Kidney (tissue), 14 donors: ENCODE results near the gene RPUSD1. TPM values are rescaled to one million over a fixed set of nuclear protein-coding genes. Genes with fewer than 3 reads are reported as not detected.

Experiments used
- DNase-seq, 5 donors: peaks; one replicate each; pipeline ENCODE4 v3.0.0-alpha.2; 2013 to 2020
- FAIRE-seq: peaks from 2 replicates; lab custom pipeline; 2012; peaks lifted over from hg19 to GRCh38; lab: Jason Lieb, UNC
- H3K27ac ChIP-seq, 2 donors: one replicate each; pipeline ENCODE4 v1.7.0; 2013; ENCODE audit warnings: low read depth in 2 of 2, low read length in 2 of 2, inconsistent platforms in 1 of 2
- H3K27me3 ChIP-seq: one replicate; pipeline ENCODE4 v1.7.1; 2013; ENCODE audit warnings: low read length, inconsistent platforms; ENCODE audit not compliant: control insufficient read depth, insufficient read depth
- H3K36me3 ChIP-seq, 3 donors: one replicate each; pipeline versions ENCODE4 v1.7.0 to v1.7.1; 2013; ENCODE audit warnings: low read length in 3 of 3, control low read depth in 1 of 3, inconsistent platforms in 1 of 3; ENCODE audit not compliant: insufficient read depth in 3 of 3, control insufficient read depth in 2 of 3
- H3K4me1 ChIP-seq, 3 donors: one replicate each; pipeline versions ENCODE4 v1.7.0 to v1.7.1; 2013; ENCODE audit warnings: low read length in 3 of 3, inconsistent platforms in 1 of 3, low read depth in 1 of 3; ENCODE audit not compliant: control insufficient read depth in 2 of 3, insufficient read depth in 2 of 3
- H3K4me3 ChIP-seq, 3 donors: one replicate each; pipeline versions ENCODE4 v1.7.0 to v1.8.1; 2013; ENCODE audit warnings: low read length in 3 of 3, control low read depth in 1 of 3, inconsistent platforms in 1 of 3
- H3K9ac ChIP-seq, 3 donors: one replicate each; pipeline versions ENCODE4 v1.7.0 to v1.7.1; 2013; ENCODE audit warnings: low read length in 3 of 3, control low read depth in 1 of 3, inconsistent platforms in 1 of 3
- H3K9me3 ChIP-seq, 3 donors: one replicate each; pipeline versions ENCODE4 v1.7.0 to v1.7.1; 2013; ENCODE audit warnings: low read length in 3 of 3, control low read depth in 1 of 3, inconsistent platforms in 1 of 3; ENCODE audit not compliant: control insufficient read depth in 2 of 3, insufficient read depth in 1 of 3
- intact Hi-C: fragments of 100-400 bp; cut with DNase I; formaldehyde crosslinking; loops from one replicate; pipeline ENCODE4 v1.11.1; 2022
- polyA plus RNA-seq: library from polyadenylated mRNA; stranded (reverse); fragments of 350-450 nt; fragmentation: Illumina TruSeq; extraction: RNeasy Lipid Tissue Mini Kit (QIAGEN cat#74804); gene quantifications from one replicate; pipeline ENCODE4 v1.2.3, GENCODE V29; 2014; ENCODE audit warnings: low read depth, low replicate concordance; ENCODE audit not compliant: insufficient read depth
- total RNA-seq: library from RNA; stranded (reverse); fragmentation: NEBNext Ultra II Directional; extraction: Animal tissue kit (Norgen Biotek cat#: 25700); gene quantifications from one replicate; pipeline ENCODE4 v1.2.1, GENCODE V29; 2021
- TF ChIP-seq, protein P1 (sequence below): IDR thresholded peaks from 3 replicates; pipeline ENCODE4 v1.5.1; 2012; ENCODE audit warnings: mild to moderate bottlenecking, moderate library complexity, borderline replicate concordance; ENCODE audit not compliant: insufficient read depth; ENCODE audit errors: extremely low read depth
- donor health status: control.
- donor health status: control.
- donor health status: control.
- donor health status: control.
- donor health status: control.
- donor health status: DM: yes; HTN: yes; CAD: no.
- donor health status: Normal renal cell carcinoma (clear cell type).

The RPUSD1 gene
- total and polyA plus RNA-seq, 2 donors from 2014 or later: 15.1 to 16.9 TPM

DNA sequence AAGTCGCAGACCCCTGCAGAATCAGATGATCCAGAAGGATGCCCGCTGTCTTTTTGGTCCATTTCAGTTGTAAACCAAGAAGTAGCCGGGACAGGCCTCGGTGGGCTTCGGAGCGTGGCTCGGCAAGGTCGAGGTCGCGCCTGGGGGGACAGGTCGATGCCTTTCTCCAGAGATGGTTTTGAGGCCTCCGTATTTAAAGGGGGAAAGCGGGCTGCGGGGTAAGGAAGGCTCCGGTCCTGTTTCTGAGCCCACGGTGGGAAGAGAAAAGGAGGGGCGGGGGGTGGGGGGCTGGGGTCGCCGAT, 19.9 kb upstream of the RPUSD1 start:
- Histone ChIP-seq H3K9ac (peak overlapping the region in 1 of 3 donors; percentile 81), H3K4me3 (peak overlapping the region; percentile 70 to 89 (median 79)), H3K9me3 (peaks cover 0 to 2% (median 0%) of the 10 kb centered on the region in 3 donors), H3K4me1 (peaks cover 0 to 3% (median 0%) of the 10 kb centered on the region in 3 donors), H3K36me3 (no peaks in the 10 kb centered on the region), H3K27ac (peak overlapping the region in 1 of 2 donors; percentile 72), H3K27me3 (peaks cover 3% of the 10 kb centered on the region)
- intact Hi-C loops: no loop called here
- FAIRE-seq (no peak), DNase-seq (no peak)
- TF ChIP-seq, protein P1, sequence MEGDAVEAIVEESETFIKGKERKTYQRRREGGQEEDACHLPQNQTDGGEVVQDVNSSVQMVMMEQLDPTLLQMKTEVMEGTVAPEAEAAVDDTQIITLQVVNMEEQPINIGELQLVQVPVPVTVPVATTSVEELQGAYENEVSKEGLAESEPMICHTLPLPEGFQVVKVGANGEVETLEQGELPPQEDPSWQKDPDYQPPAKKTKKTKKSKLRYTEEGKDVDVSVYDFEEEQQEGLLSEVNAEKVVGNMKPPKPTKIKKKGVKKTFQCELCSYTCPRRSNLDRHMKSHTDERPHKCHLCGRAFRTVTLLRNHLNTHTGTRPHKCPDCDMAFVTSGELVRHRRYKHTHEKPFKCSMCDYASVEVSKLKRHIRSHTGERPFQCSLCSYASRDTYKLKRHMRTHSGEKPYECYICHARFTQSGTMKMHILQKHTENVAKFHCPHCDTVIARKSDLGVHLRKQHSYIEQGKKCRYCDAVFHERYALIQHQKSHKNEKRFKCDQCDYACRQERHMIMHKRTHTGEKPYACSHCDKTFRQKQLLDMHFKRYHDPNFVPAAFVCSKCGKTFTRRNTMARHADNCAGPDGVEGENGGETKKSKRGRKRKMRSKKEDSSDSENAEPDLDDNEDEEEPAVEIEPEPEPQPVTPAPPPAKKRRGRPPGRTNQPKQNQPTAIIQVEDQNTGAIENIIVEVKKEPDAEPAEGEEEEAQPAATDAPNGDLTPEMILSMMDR: no peak

DNA sequence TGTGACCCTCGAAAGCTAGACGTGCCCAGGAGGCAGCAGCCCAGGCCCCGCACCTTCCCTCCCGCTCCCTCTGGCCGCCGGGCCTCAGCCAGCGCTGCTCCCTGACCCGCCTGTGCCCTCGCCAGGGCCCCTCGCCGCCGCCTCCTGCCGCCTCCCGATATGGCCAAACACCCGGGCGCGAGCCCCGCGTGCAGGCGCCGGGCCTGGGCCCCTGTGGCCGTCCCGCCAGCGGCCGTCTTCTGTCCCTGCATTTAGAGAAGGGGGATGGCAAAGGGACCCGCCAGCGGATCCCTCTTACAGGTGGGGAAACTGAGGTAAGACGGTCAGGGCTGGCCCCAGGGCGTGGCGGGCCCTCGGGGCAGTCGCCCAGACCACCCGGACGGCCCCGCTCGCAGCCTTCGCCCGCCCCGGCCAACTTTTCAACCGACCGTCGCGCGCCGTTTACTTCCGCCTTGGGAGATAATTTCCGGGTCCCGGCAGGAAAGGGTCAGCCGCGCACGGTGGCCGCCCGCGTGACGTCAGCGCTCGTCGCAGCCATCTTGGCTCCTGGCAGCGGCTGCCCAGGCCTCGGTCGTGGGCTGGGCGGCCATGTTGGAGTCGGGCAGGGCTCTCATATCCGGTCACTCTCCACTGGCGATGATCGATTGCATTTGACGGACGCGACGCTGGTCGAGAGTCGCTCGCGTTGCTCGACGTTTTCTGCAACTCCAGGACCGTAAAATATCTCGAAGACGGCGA, 19.3 kb upstream of the RPUSD1 start:
- Histone ChIP-seq H3K27me3 (peaks cover 3% of the 10 kb centered on the region), H3K4me1 (peaks cover 0 to 3% (median 0%) of the 10 kb centered on the region in 3 donors), H3K9ac (peak overlapping the region in 2 of 3 donors; percentile 69 to 81), H3K9me3 (peaks cover 0 to 2% (median 0%) of the 10 kb centered on the region in 3 donors), H3K27ac (peak overlapping the region; percentile 43 to 72), H3K4me3 (peak overlapping the region; percentile 70 to 89 (median 79)), H3K36me3 (no peaks in the 10 kb centered on the region)
- DNase-seq (peak; percentile 94 to 98 (median 96)), FAIRE-seq (peak; percentile 54)
- intact Hi-C loops: no loop called here
- TF ChIP-seq, protein P1: no peak

DNA sequence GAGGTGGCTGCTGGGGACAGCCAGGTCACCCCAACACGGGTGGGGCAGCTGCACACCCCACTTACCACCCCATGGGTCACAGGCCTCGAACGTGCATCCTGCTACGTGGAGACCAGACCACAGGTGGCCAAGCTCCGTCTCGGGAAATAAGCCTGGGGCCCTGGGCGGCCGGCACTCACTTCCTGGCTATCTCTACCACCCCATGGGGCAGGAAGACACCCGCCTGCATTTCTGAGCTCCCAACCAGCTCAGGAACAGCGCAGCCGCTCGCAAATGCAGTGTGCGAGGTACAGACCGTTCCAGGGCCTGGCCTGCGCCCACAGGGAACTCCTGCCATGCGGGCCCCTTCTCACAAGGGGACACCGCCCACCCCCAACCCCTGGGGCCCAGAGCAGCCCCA, 17.3 kb upstream of the RPUSD1 start:
- no peak for FAIRE-seq
- Histone ChIP-seq H3K36me3 (no peaks in the 10 kb centered on the region), H3K27me3 (peaks cover 6% of the 10 kb centered on the region), H3K9ac (no peak overlapping the region), H3K4me3 (no peak overlapping the region), H3K4me1 (peaks cover 0 to 3% (median 0%) of the 10 kb centered on the region in 3 donors), H3K27ac (no peak overlapping the region), H3K9me3 (peaks cover 0 to 2% (median 0%) of the 10 kb centered on the region in 3 donors)
- intact Hi-C loops: no loop called here
- TF ChIP-seq, protein P1: no peak
- no peak for DNase-seq
